ENCODE measurements around the gene SLC6A5. TPM values are rescaled to one million over a fixed set of nuclear protein-coding genes. Genes with fewer than 3 reads are reported as not detected.

SLC6A5 gene
- total and polyA plus RNA-seq, 2 of the 8 experiments (the other 6 are each of a cell fraction or from before 2014, with no cell fraction given): not detected

DNA sequence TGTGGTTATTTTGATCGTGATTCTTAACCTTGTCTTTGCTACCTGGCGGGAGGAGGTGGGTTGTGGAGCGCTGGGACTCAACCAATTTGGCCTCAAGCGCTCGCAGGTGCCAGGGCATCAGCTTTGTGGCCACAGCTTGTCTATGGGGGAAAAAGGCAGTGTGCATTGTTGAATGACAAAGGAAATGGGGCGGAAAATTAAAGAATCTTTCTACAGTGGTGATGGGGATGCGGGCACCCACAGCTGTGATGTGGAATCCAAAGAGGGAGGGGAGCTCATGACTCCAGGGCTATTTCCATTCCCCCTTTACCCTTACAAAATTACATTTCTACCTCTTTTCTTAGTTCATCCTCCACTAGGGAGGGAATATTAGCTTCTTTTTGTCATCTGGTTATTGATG lies 1.1 kb downstream of the SLC6A5 start:
- CTCF ChIA-PET (ENCODE audit: partially characterized antibody): interaction anchor here (0.7 to 5.2 kb wide), 9 partner anchors 9 to 280 kb away, joined by 3 to 29 read pairs (median 4); no protein-coding TSS in a partner anchor
- 55% methylated on average over 7 of the region's 7 CpGs; no CpG with 5 or more reads in 1 of the 2 experiments for WGBS, 2 experiments (ENCODE audit: extremely low coverage in 1 of 2, insufficient coverage in 1 of 2, insufficient read length in 1 of 2, insufficient replicate concordance in 2 of 2, low coverage in 1 of 2, low lambda C conversion rate in 2 of 2, missing lambda C conversion rate in 1 of 2)

More for the DNA sequence above, 1.1 kb downstream of the SLC6A5 start:
- no peak overlapping the region for H2BK20ac ChIP-seq (ENCODE audit: low read length)
- H3K4me2 ChIP-seq (ENCODE audit: insufficient read depth in 1 of 2, low read depth in 2 of 2, low read length in 2 of 2): peak overlapping the region in 1 of 2 experiments; percentile 56; a peak in 1 of 4 replicates
- H3K27ac ChIP-seq (ENCODE audit: low read depth, low read length): no peak overlapping the region
- no peak for FAIRE-seq
- no peak overlapping the region for H4K8ac ChIP-seq (ENCODE audit: extremely low read depth, insufficient read depth, low read length)
- no peak overlapping the region for H2BK15ac ChIP-seq (ENCODE audit: low read length)
- H3K4me3 ChIP-seq (ENCODE audit: extremely low read depth in 1 of 4, insufficient read depth in 2 of 4, low read depth in 3 of 4, low read length in 4 of 4): peak overlapping the region in 1 of 4 experiments; percentile 55; a peak in 2 of 8 replicates
- H2BK120ac ChIP-seq (replicated peaks; ENCODE audit: low read depth, low read length): no peak overlapping the region
- no peaks in the 10 kb centered on the region for H3K79me2 ChIP-seq (ENCODE audit: control insufficient read depth in 1 of 2, insufficient read depth in 2 of 2, low read length in 2 of 2)
- H4K5ac ChIP-seq (ENCODE audit: insufficient read length, low read depth, low read length): no peak overlapping the region
- no peaks in the 10 kb centered on the region; a peak in 1 of 8 replicates for H3K36me3 ChIP-seq (ENCODE audit: control insufficient read depth in 2 of 4, insufficient read depth in 4 of 4, low read length in 3 of 4)
- peaks cover 0 to 6% of the 10 kb centered on the region in 2 experiments for H4K20me1 ChIP-seq (replicated peaks in 1 of 2; ENCODE audit: control insufficient read depth in 1 of 2, insufficient read depth in 2 of 2, low read length in 2 of 2)
- H2AK5ac ChIP-seq (ENCODE audit: low read depth, low read length): no peak overlapping the region
- no peak overlapping the region for H3K9ac ChIP-seq (replicated peaks in 1 of 4; ENCODE audit: extremely low read depth in 1 of 4, low read depth in 3 of 4, low read length in 3 of 4)
- H3K4me1 ChIP-seq (replicated peaks in 1 of 4; ENCODE audit: control insufficient read depth in 3 of 4, insufficient read depth in 4 of 4, low read length in 3 of 4): peaks cover 0 to 13% (median 2%) of the 10 kb centered on the region in 4 experiments; a peak in 5 of 7 replicates
- no peaks in the 10 kb centered on the region; the same call in 1 of the 2 replicates for H3K23me2 ChIP-seq (ENCODE audit: low read depth, low read length)
- H3K27me3 ChIP-seq (replicated peaks in 1 of 4; ENCODE audit: control insufficient read depth in 3 of 4, extremely low read depth in 1 of 4, insufficient read depth in 3 of 4, low read length in 3 of 4): peaks cover 58 to 86% (median 83%) of the 10 kb centered on the region in 4 experiments
- H3K18ac ChIP-seq (ENCODE audit: extremely low read depth, low read length): no peak overlapping the region
- POLR2A ChIA-PET (ENCODE audit: partially characterized antibody): no interaction called here
- no peak for DNase-seq (ENCODE audit: low read depth in 1 of 2, low spot score in 2 of 2)
- H3K56ac ChIP-seq (replicated peaks; ENCODE audit: insufficient read length, low read depth, low read length): no peak overlapping the region
- H3K14ac ChIP-seq (ENCODE audit: insufficient read length): no peak overlapping the region
- H3K23ac ChIP-seq (ENCODE audit: insufficient read length): no peak overlapping the region
- H2AFZ ChIP-seq (ENCODE audit: low read length): no peak overlapping the region
- no peaks in the 10 kb centered on the region for H3K9me3 ChIP-seq (ENCODE audit: insufficient read depth in 2 of 2, low read depth in 1 of 2, low read length in 1 of 2)
- no peaks in the 10 kb centered on the region for H3K79me1 ChIP-seq (ENCODE audit: low read depth, low read length)
- H2BK12ac ChIP-seq (ENCODE audit: low read depth, low read length): no peak overlapping the region
- H3K4ac ChIP-seq (replicated peaks; ENCODE audit: insufficient read length, low read depth, low read length): no peak overlapping the region
- no peak for TF ChIP-seq CBX8 (IDR thresholded peaks at IDR 0.05; ENCODE audit: borderline replicate concordance, low read depth, low read length)
- no peak for TF ChIP-seq BACH1 (IDR thresholded peaks at IDR 0.05; ENCODE audit: low read length)
- no peak for TF ChIP-seq KDM5A (IDR thresholded peaks at IDR 0.05; ENCODE audit: low read length)
- no peak for TF ChIP-seq MAFK (IDR thresholded peaks at IDR 0.05; ENCODE audit: low read depth, low read length)
- no peak for TF ChIP-seq EP300 (IDR thresholded peaks at IDR 0.05; ENCODE audit: borderline replicate concordance in 1 of 2, low read depth in 2 of 2, low read length in 2 of 2)
- no peak for TF ChIP-seq ZNF274 (IDR thresholded peaks at IDR 0.05; ENCODE audit: borderline replicate concordance, extremely low read depth, low read length)
- no peak for TF ChIP-seq SP4 (IDR thresholded peaks at IDR 0.05; ENCODE audit: low read length)
- no peak for TF ChIP-seq CREB1 (IDR thresholded peaks at IDR 0.05)
- H2BK5ac ChIP-seq (ENCODE audit: low read depth, low read length): no peak overlapping the region
- no peak overlapping the region for H4K91ac ChIP-seq (replicated peaks; ENCODE audit: insufficient read length, low read length)
